Measurements from ENCODE around the gene NFIX.
"Not testable (repeated sequence)": the region's sequence is repeated elsewhere in the genome, so short reads cannot be mapped to it uniquely, and the experiment has no call there.

NFIX gene

DNA sequence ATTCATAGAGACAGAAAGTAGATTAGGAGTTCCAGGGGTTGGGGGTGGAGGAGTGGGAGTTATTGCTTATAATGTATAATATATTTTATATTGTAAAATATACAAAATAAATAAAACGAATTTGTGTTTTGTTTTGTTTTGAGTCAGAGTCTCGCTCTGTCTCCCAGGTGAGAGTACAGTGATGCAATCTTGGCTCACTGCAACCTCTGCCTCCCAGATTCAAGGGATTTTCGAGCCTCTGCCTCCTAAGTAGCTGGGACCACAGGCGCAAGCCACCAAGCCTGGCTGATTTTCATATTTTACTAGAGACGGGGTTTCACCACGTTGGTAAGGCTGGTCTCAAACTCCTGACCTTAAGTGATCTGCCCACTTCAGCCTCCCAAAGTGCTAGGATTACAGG is 35.8 kb upstream of the NFIX start:
- no peak for DNase-seq (ENCODE audit: low read depth)

DNA sequence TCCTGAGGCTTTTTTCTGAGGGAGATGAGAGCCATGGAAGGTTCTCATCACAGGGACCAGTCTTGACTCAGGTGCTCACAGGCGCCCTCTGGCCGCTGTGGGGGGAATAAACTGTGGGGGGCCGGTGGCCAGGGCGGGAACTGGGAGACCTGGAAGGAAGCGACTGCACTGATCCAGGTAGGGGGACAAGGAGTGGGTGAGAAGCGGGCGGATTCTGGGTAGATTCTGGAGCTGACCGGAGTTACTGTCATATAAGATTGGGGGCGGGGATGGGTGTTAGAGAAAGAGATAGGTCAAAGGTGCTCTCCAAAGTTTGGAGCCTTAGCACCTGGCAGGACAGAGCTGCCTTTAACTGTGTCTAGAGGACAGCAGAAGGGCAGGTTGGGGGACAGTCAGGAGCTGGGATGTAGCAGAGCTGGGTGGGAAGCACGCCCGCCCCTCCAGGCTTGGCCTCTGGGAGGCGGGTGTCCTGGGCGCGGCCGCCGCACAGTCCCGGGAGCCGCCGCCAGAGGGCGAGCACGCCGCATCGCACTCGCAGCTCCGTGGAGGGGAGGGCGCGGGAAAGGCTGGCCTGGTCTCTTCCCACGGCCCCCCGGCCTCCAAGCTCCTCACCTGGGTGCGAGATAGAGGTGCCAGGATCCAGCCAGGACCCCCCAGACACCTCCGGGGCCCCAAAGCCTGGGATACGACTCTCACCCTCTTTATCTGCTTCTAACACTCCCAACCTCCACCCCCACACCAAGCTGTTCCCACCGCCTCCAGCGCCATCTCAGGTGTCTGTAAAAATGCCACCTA is 30.1 kb upstream of the NFIX start:
- peak; percentile 72 for DNase-seq (ENCODE audit: low read depth)

DNA sequence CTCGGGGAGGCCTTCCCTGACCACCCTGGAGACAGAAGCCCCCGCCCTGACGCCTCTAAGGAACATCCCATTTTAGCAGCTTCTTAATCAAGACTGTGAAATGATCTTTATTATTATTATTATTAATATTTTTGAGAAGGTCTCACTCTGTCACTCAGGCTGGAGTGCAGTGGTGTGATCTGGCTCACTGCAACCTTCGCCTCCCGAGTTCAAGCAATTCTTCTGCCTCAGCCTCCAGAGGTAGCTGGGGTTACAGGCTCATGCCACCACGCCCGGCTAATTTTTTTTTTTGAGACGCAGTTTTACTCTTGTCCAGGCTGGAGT is 29.5 kb upstream of the NFIX start:
- no peak for DNase-seq (ENCODE audit: low read depth)

DNA sequence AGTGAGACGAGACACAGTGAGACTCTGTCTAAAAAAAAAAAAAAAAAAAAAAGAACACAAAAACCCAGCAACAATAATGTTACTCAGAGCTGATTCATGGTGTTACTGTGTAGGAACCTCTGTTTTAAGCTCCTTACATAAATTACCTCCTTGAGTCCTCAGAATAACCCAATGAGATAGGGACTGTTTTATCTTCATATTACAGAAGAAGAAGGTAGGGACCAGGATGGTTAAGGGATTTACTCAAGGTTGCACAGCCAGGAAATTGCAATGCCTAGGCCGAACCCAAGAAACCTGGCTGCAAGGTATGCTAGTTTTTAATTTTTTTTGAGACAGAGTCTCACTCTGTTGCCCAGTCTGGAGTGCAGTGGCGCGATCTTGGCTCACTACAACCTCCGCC is 27.4 kb upstream of the NFIX start:
- DNase-seq (ENCODE audit: low read depth) = no peak

DNA sequence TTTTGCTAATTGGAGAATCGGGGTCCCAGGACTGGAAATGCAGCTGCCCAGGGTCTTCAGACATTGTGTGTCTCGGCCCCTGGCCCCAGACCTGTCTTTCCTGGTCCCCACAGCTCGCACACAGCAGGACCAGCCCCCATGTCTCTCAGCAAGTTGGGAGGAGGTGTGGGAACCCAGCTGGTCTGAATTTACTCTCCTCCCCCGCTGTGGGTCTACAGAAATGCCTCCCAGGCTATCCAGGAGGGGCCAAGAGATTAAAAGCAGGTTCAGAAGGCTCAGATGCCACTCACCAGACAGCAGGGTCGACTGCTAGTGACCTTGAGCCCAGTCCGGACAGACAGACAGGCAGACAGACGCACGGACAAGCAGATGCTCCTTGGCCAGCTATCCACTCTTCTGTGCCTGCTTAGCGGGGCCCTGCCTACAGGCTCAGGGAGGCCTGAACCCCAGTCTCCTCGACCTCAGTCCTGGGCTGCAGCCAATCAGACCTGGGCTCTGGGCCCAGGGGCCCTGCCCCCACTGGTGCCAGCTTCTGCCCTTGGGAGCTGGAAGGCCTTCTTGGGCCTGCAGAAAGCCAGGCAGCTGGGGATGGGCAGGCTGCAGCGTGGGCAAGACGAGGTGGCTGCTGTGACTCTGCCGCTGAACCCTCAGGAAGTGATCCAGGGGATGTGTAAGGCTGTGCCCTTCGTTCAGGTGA is 25.8 kb upstream of the NFIX start, which contains the start of gene DAND5:
Gene DAND5 (plus strand): TSS at position 285 of the 697 bp plus-strand sequence. CDS start 85 bp downstream, at position 370.
- DNase-seq (ENCODE audit: low read depth) = no peak

DNA sequence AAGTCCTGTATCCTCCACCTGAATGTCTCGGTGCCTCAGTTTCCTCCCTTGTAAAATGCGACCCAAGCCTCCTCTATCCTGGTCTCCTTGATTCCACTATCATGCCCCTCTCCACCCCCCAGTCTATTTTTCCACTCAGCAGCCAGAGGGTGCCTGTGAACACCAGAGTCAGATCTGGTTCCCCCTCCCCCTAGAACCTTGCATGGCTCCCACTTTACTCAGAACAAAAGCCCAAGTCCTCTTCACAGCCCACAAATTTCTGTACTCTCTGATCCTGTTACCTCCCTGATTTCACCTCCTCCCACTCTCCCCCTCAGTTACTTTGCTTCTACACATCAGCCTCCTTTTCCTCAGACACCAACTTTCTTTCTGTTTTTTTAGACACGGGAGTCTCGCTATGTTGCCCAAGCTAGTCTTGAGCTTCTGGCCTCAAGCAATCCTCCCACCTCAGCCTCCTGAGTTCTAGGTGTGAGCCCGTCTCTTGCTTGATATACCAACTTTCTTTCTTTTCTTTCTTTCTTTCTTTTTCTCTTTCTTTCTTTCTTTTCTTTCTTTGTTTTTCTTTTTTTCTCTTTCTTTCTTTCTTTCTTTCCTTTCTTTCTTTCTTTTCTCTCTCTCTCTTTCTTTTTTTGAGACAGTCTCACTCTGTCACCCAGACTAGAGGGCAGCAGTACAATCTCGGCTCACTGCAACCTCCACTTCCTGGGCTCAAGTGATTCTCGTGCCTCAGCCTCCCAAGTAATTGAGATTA is 25.0 kb upstream of the NFIX start:
- no peak for DNase-seq (ENCODE audit: low read depth)

DNA sequence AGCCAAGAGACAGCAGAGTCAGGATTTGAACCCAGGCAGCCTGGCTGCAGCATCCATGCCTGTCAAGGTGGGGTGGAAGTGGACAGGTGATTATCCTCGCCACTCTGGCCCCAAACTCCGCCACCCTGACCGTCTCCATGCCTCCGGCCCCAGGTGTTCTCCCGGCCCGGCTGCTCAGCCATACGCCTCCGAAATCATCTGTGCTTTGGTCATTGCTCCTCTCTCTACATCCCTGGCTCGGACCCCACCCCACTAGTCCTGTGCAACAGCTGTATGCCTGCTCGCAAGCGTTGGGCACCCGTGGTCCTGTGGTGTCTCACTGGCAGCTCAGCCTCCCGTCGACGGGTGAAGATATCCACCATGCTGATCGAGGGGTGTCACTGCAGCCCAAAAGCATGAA is 22.0 kb upstream of the NFIX start:
- no peak for DNase-seq (ENCODE audit: low read depth)

DNA sequence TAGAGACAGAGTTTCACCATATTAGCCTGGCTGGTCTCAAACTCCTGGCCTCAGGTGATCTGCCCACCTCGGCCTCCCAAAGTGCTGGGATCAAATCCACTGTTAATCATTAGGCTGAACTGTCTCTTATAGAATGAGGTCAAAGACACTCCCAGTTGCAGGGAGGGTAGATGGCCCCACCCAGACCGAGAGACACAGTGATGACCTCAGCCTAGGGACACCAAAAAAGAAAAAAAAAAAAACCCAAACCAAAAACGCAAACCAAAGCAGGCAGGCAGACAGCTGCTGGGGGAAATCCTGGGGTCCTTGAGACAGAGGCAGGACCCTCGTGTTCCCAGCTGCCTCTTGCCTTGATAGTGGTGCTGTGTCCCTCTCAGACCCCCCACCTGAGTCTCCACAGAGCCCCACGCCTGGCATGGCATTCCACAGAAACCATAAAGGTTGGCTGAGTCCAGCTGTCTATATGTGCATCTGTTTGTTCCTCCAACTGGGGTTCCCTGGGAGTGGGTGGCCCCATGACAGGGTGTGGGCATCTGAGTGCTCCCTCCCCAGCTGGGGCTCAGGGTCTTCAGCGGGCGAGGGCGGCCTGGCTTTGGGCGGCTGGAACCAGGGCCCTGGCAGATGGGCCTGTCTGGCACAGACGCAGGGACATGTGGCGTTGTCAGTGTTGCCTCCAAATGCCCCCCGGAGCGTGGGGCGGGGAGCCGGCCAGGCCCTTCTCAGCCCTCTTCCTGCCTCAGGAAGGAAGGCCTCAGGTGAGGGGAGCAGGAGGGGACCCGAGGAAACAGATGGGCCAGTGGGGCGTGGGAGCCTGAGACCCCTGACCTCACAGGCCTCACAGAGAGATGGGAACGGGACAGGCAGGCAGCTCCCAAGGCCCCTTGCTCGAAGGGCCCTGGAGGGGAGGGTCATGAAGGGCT is 20.7 kb upstream of the NFIX start:
- no peak for DNase-seq (ENCODE audit: low read depth)

DNA sequence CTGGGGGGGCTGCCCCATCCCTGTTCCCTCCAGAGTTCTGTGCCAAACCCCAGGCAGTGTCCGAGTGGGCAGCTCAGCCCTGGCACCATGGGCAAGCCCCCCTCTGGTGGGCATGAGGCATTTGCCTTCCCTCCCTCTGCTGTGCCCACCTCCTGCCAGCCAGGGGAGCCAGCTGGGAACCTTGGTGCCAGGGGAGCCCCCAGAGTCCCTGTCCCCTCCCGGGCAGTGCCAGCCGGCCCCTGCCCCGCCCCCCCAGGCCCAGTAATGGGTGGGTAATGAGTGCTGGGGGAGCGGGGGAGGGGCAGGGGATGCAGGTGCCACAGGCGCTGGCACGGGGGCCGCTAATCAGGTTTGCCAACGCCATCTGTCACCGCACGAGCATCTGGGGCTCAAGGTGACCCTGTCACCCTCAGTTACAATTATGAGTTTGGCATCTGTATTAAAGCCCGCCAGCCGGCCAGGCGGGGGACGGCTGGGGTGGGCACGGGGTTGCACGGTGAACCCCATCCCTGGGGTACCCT is 20.0 kb upstream of the NFIX start:
- DNase-seq (ENCODE audit: low read depth) = no peak

DNA sequence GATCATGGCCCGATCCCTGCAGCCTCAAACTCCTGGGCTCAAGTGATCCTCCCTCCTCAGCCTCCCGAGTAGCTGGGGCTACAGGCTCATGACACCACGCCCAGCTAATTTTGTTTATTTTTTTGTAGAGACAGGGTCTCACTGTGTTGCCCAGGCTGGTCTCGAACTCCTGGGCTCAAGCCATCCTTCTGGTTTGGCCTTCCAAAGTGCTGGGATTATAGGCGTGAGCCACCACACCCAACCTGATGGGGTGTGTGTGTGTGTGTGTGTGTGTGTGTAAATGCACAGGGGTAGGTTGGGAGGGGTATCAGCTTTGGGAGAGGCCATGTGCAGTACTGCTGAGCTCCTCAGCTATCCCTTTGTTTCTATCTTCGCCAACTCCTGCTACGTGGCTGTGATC is 19.2 kb upstream of the NFIX start:
- DNase-seq (ENCODE audit: low read depth) = not testable (repeated sequence)

DNA sequence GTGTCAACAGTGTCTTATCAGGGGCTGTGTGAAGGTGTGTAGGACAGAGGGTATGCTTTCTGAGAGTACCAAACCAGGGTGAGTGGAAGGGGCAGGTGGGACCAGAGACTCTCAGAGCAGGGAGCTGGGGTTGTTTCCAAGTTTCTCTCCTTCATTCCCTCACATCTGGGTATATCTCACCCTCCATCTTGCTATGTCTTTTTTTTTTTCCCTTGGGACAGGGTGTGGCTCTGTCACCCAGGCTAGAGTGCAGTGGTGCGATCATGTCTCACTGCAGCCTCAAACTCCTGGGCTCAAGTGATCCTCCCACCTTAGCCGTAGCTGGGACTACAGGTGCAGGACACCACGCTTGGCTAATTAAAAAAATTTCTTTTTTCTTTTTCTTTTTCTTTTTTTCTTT is 15.3 kb upstream of the NFIX start:
- DNase-seq (ENCODE audit: low read depth) = no peak

DNA sequence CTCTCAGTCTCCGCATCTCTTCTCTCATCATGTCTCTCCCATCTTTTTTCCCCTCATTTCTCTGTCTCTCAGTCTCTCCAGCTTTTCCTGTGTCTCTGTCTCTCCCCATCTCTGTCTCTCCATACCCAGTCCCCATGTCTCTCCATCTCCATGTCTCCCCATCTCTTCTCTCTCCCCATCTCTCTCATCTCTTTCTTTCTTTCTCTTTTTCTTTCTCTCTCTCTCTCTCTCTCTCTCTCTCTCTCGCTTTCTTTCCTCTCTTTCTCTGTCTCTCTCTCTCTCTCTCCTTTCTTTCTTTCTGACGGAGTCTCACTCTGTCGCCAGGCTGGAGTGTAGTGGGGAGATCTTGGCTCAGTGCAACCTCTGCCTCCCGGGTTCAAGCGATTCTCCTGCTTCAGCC is 12.6 kb upstream of the NFIX start:
- DNase-seq (ENCODE audit: low read depth) = no peak

DNA sequence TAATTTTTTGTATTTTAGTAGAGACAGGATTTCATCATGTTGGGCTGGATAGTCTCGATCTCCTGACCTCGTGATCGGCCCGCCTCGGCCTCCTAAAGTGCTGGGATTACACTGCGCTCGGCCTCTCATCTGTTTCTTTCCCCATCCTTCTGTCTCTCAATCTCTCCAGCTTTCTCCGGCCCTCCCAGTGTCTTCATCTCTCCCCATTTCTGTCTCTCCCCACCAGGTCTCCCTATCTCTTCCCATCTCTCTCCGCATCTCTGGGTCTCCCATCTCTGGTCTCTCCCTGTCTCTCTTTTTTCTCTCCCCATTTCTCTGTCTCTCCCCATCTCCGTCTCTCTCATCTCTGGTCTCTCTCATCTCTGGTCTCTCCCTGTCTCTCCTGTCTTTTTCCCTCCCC is 12.2 kb upstream of the NFIX start:
- DNase-seq (ENCODE audit: low read depth) = no peak

DNA sequence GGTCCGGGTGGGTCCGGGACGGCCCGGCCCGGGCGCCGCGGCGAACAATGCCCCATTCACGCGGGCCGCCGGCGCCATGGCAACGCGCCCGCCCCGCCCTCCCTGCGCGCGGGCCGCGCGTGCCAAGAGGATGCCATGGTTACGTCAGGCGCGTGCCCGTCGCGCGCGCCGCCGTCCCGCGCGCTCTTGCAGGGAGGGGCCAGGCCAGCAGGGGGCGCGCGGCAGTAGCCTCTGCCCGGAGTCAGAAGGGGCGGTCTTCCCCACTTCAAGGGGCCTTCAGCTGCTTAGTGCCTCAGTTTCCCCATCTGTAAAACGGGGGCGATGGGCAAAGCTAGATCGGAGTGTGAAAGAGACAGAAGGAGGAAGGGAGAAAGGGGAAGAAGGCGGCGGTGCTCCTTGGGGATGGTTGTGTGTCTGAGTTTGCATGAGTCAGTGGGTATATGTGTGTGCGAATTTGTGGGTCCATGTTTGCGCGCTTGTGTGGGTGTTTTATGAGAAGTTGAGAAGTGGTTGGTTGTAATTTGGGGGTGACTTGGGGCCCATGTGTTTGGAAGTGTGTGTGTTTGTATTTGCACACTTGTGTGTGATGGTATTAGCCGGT is 11.6 kb upstream of the NFIX start:
- peak; percentile 75 for DNase-seq (ENCODE audit: low read depth)

DNA sequence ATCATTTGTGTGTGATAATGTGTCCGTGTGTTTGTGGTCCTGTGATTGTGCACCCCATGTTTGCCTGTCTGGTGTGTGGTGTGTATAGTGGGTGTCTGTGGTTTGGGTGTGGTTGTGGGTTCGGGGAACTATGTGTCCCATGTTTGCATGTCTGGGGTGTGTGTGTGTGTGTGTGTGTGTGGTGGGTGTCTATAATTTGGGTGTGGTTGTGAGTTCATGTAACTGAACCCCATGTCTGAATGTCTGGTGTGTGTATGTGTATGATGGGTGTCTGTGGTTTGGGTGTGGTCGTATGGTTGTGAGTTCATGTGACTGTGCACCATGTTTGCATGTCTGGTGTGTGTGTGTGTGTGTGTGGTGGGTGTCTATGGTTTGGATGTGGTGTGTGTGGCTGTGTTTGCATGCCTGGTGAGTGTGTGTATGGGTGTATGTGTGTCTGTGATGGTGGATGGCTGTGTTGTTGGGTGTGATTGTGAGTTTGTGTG is 11.1 kb upstream of the NFIX start:
- DNase-seq (ENCODE audit: low read depth) = no peak

DNA sequence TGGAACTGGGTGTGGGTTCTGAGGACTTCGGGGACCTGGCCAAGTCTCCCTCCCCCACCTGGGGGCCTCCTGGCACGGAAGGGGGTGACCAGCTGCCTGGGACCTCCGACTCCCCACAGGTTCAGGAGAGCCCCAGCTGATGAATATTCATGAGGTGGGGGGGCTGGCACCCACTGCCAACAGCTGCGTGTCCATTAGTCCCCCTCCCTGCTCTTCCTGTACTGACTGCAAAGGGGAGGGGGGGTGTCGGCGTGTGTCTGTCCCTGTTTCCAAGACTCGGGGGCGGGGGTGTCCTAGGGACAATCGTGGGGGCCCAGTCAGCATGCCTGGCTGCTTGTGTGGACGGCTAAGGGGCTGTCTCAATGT is 10.6 kb upstream of the NFIX start:
- DNase-seq (ENCODE audit: low read depth) = no peak

DNA sequence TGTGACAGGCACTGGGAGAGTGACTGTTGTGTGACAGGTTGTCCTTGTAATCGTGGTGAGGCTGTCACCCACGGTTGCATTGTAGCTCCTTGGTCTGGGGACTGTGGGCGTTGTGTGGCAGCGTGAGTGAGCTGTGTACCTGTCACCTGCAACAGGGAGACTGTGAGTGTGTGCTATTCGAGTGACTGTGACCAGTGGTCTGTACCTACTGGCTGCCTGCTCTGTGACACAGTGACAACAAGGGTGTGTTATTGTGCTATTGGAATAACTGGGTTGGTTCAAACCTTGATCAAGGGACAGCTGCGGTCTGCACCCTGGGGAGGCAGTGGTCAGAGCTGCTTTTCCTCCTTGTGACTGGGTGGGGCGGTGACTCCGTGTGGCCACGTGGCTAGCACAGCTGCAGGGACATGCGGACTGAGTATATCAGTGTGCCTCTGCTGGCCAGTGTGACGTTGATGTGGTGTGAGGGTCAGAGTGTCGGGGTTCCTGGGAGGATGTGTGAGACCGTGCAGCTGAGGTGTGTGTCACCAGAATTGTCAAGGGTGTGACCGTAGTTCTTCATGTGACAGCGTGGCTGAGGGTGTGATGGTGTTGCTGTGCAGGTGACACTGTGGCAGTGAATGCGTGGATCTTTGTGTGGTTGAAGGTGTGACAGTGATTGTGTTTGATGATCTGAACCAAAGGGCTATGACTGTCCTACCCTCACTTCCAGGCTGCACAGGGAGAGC is 10.1 kb upstream of the NFIX start:
- DNase-seq (ENCODE audit: low read depth) = no peak

DNA sequence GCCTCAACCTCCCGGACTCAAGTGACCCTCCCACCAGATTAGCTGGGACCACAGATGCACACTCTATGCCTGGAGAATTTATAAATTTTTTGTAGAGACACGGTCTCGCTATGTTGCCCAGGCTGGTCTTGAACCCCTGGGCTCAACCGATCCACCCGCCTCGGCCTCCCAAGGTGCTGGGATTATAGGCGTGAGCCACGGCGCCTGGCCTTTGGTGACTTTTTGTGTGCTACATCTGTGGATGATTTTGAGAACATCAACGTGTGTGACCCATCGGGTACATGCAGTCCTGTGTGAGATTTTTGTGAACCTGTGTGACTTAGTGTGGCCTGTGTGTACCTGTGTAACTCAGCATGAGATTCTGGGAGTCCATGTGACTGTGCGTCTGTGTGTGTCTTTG is 8.5 kb upstream of the NFIX start:
- DNase-seq (ENCODE audit: low read depth) = no peak

DNA sequence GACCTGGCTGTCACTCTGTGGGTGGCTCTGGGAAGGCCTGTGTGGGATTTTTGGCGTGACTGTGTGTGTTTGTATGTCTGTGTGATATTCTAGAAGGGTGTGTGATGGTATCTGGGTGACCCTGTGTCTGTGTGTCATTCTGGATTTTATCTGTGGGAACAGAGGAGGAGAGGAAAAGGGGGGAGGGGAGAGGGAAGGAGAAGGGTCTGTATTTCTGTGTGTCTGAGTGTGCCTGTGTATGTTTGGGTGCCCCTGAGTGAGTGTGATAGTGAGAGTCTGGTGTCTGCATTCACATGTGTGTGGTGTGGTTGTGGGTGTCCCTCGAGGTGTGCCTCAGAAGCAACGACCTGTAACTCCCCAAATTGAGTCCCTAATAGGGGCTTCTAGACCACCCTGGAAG is 8.1 kb upstream of the NFIX start:
- no peak for DNase-seq (ENCODE audit: low read depth)

DNA sequence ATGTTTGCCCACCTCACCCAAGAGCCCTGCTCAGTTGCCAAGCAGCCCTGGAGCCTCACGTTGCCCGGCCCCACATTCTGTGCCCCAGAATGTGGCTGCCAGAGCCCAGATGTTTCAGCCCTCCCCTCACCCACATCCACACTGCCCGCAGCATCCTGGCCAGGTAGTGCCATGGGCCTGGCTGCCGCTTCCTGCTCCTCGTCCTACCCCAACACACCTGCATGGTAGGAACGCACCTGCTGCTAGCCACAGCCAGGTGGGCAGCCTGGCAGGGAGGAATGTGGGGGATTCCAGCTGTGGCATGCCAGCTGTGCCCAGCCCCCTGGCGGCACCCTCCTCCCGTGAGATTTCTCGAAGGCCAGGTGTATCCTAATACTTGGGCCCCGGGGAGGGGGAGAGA is 7.5 kb upstream of the NFIX start:
- DNase-seq (ENCODE audit: low read depth) = no peak

DNA sequence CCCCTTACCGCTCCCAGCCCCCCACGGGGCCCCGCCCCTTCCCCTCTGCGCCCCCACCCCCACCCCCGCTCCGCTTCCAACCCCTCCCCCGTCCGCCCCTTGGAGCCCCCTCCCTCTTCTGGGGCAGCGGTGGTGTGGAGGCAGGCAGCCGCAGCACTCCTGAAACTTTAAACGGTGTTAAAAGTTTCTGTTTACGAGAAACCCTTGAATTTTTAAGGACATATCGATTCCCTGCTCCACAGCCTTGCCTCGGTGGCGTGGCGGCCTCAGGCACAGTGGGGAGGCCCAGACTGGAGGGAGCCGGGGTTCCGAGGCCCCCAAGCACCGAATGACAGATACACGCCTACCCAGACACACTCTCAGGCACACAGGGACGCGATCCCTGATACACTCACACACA is 4.8 kb upstream of the NFIX start:
- DNase-seq (ENCODE audit: low read depth) = no peak

Measured in activated T-helper 9 cell treated with anti-CD3 and anti-CD28 coated beads, Interleukin-2, amount 50 U/mL, for 16 hours (primary cell).